Fibroblast of the aortic adventitia (primary cell): ENCODE results near the gene SLC27A1. TPM values are rescaled to one million over a fixed set of nuclear protein-coding genes. Genes with fewer than 3 reads are reported as not detected.
A peak's percentile ranks its signal among the peaks of the same experiment; 100 is the strongest.
"Not testable (repeated sequence)": the region's sequence is repeated elsewhere in the genome, so short reads cannot be mapped to it uniquely, and the experiment has no call there.

ENCODE experiments used
- DNase-seq: peaks from one replicate; pipeline ENCODE4 v3.0.0-alpha.2; 2010; ENCODE audit warnings: low read depth
- H3K4me3 ChIP-seq: 2 replicates; pipeline ENCODE4 v1.5.1; 2011; ENCODE audit warnings: low read depth, mild to moderate bottlenecking, control low read depth, low read length, moderate library complexity
- CTCF ChIP-seq: IDR thresholded peaks from 2 replicates; pipeline ENCODE4 v1.5.1; 2011; ENCODE audit warnings: mild to moderate bottlenecking, low read length, control low read depth, inconsistent platforms; ENCODE audit not compliant: insufficient read depth
- total RNA-seq: library from RNA; depleted of rRNA; stranded (reverse); fragments of >200 nt; gene quantifications from 2 replicates; pipeline ENCODE4 v1.2.3, GENCODE V29; 2012; ENCODE audit warnings: low replicate concordance

SLC27A1 gene
- total RNA-seq, 1 donor = 11.4 TPM

- TF ChIP-seq CTCF = no peak
- no peak for DNase-seq
These were observed 1.2 kb upstream of the SLC27A1 start for GRCh38 chr19:17469092-17469480.

GRCh38 chr19:17469481-17470067 is 750 bp upstream of the SLC27A1 start:
- peak; percentile 97 for DNase-seq
- H3K4me3 ChIP-seq = peak overlapping the region; percentile 77
- TF ChIP-seq CTCF = no peak

More at GRCh38 chr19:17469092-17469480, 1.2 kb upstream of the SLC27A1 start:
- peak overlapping the region; percentile 59 for H3K4me3 ChIP-seq

GRCh38 chr19:17471410-17472125 is 1.2 kb downstream of the SLC27A1 start:
- no peak for DNase-seq
- peak overlapping the region; percentile 83 for H3K4me3 ChIP-seq
- TF ChIP-seq CTCF = no peak

- TF ChIP-seq CTCF = no peak
- DNase-seq = peak; percentile 70
- H3K4me3 ChIP-seq = no peak overlapping the region
These were observed 2.7 kb downstream of the SLC27A1 start for GRCh38 chr19:17473041-17473440.

GRCh38 chr19:17475011-17475540 is 4.8 kb downstream of the SLC27A1 start:
- DNase-seq, H3K4me3 ChIP-seq: not testable (repeated sequence)

GRCh38 chr19:17475541-17476115 is 5.3 kb downstream of the SLC27A1 start:
- no peak overlapping the region for H3K4me3 ChIP-seq
- TF ChIP-seq CTCF = no peak
- DNase-seq = peak; percentile 37

- no peak for TF ChIP-seq CTCF
- H3K4me3 ChIP-seq = no peak overlapping the region
- peak; percentile 75 for DNase-seq
These were observed 9.0 kb downstream of the SLC27A1 start for GRCh38 chr19:17479325-17479791.
